Measurements from ENCODE around the gene KANSL2. TPM values are rescaled to one million over a fixed set of nuclear protein-coding genes. Genes with fewer than 3 reads are reported as not detected.
A peak's percentile ranks its signal among the peaks of the same experiment; 100 is the strongest.
"Not testable (repeated sequence)": the region's sequence is repeated elsewhere in the genome, so short reads cannot be mapped to it uniquely, and the experiment has no call there.

Gene KANSL2
- total and polyA plus RNA-seq, 10 donors, result 28.4 to 50.7 (median 36.5) TPM

DNA sequence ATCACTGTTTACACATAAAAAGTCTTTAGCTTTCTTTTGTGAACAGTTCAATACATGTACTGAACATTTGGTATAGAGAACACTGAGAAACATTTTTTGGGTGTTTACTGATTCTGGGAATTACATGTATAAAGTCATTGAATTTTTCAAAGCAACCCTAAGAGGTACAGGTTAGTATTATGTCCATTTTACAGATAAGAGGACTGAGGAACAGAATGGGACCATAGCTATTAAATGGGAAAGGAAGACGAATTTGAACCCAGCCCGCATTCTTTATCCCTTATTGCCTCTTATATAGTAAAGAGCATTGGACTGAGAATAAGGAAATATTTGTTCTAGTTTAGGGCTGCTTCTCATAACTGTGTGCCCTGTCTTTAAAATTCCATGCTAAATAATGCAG, 889 bp upstream of the KANSL2 start:
- 88 to 96% (median 91%) methylated on average over 2 of the region's 2 CpGs for WGBS, 5 donors

DNA sequence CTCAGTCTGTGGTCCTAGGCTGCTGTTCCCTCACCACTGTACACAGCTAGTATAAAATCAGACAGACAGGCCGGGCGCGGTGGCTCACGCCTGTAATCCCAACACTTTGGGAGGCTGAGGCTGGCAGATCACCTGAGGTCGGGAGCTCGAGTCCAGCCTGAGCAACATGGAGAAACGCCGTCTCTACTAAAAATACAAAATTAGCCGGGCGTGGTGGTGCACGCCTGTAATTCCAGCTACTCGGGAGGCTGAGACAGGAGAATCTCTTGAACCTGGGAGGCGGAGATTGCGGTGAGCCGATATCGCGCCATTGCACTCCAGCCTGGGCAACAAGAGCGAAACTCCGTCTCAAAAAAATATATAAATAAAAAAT, 481 bp upstream of the KANSL2 start:
- peaks cover 35 to 50% (median 46%) of the 10 kb centered on the region in 6 donors for H3K4me1 ChIP-seq
- not testable (repeated sequence) for DNase-seq; H3K27me3 ChIP-seq (replicated peaks in 1 of 7); H3K9me3 ChIP-seq
- peaks cover 0 to 33% (median 17%) of the 10 kb centered on the region in 6 donors for H3K36me3 ChIP-seq
- intact Hi-C loops (cut with DNase I; ENCODE audit: low total_unique reads), result loop anchor here (2.0 kb wide), 1 partner anchor 32 kb away; no protein-coding TSS in a partner anchor
- peak overlapping the region; percentile 72 to 98 (median 87) for H3K4me3 ChIP-seq
- peak overlapping the region in 6 of 8 donors; percentile 93 to 98 (median 96) for H3K27ac ChIP-seq
- 14 to 22% (median 17%) methylated on average over 15 to 19 of the region's 19 CpGs for WGBS, 5 donors

More for the DNA sequence above, 889 bp upstream of the KANSL2 start:
- H3K4me3 ChIP-seq, result peak overlapping the region; percentile 72 to 98 (median 87)
- intact Hi-C loops (cut with DNase I; ENCODE audit: low total_unique reads), result loop anchor here (2.0 kb wide), 1 partner anchor 32 kb away; no protein-coding TSS in a partner anchor
- TF ChIP-seq POLR2AphosphoS5 (IDR thresholded peaks at IDR 0.05) (no peak), POLR2A (IDR thresholded peaks at IDR 0.05) (no peak)
- TF ChIP-seq, protein P1, sequence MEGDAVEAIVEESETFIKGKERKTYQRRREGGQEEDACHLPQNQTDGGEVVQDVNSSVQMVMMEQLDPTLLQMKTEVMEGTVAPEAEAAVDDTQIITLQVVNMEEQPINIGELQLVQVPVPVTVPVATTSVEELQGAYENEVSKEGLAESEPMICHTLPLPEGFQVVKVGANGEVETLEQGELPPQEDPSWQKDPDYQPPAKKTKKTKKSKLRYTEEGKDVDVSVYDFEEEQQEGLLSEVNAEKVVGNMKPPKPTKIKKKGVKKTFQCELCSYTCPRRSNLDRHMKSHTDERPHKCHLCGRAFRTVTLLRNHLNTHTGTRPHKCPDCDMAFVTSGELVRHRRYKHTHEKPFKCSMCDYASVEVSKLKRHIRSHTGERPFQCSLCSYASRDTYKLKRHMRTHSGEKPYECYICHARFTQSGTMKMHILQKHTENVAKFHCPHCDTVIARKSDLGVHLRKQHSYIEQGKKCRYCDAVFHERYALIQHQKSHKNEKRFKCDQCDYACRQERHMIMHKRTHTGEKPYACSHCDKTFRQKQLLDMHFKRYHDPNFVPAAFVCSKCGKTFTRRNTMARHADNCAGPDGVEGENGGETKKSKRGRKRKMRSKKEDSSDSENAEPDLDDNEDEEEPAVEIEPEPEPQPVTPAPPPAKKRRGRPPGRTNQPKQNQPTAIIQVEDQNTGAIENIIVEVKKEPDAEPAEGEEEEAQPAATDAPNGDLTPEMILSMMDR (IDR thresholded peaks at IDR 0.05 in 8 of 11, conservative IDR thresholded peaks at IDR 0.05 in 3 of 11), result no peak
- H3K36me3 ChIP-seq, result peaks cover 0 to 33% (median 17%) of the 10 kb centered on the region in 6 donors
- H3K27me3 ChIP-seq (replicated peaks in 1 of 7), result no peaks in the 10 kb centered on the region
- DNase-seq, result no peak
- no peaks in the 10 kb centered on the region for H3K9me3 ChIP-seq
- H3K4me1 ChIP-seq, result peaks cover 32 to 46% (median 42%) of the 10 kb centered on the region in 6 donors
- peak overlapping the region in 4 of 8 donors; percentile 95 to 98 (median 96) for H3K27ac ChIP-seq

DNA sequence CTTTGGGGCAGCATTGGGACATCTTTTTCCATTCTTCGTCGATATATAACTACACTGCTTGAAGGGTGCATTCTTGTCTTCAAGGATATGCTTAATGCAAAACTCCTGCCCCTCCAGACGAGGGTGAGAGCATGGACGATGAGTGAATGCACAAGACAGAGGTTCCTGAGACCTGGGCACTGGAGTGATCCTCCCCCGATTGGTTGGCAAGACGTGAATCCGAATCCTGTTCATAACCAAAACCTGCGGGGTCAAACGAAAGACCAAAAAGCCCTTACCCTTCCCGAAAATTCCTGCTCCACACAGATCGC, 684 bp downstream of the KANSL2 start:
- Histone ChIP-seq H3K4me3 (peak overlapping the region; percentile 72 to 98 (median 87)), H3K27ac (peak overlapping the region; percentile 93 to 98 (median 95))
- intact Hi-C loops (cut with DNase I; ENCODE audit: low total_unique reads), result no loop called here

DNA sequence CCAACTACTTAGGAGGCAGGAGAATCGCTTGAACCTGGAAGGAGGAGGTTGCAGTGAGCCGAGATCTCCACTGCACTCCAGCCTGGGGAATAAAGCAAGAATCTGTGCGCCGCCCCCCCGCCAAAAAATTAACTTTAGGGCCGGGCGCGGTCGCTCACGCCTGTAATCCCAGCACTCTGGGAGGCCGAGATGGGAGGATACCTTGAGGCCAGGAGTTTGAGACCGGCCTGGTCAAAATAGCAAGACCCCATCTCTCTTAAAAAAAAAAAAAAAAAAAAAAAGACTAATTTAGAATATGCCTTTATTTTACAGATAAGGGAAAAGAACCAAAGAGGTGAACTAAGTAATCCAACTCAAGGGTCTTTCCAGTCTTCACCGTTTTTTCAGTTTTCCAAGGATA, 1.2 kb downstream of the KANSL2 start:
- Histone ChIP-seq H3K9me3 (no peaks in the 10 kb centered on the region), H3K27me3 (replicated peaks in 1 of 7) (no peaks in the 10 kb centered on the region), H3K36me3 (peaks cover 0 to 49% (median 28%) of the 10 kb centered on the region in 6 donors), H3K27ac (peak overlapping the region in 4 of 8 donors; percentile 95 to 98 (median 96)), H3K4me3 (peak overlapping the region; percentile 72 to 98 (median 87)), H3K4me1 (peaks cover 39 to 67% (median 60%) of the 10 kb centered on the region in 6 donors)
- intact Hi-C loops (cut with DNase I; ENCODE audit: low total_unique reads), result no loop called here
- DNase-seq, result no peak
- WGBS, 5 donors, result 75 to 92% (median 83%) methylated on average over 12 to 13 of the region's 13 CpGs
- TF ChIP-seq, protein P1 (IDR thresholded peaks at IDR 0.05 in 8 of 11, conservative IDR thresholded peaks at IDR 0.05 in 3 of 11), result no peak
- TF ChIP-seq POLR2AphosphoS5 (IDR thresholded peaks at IDR 0.05) (no peak), POLR2A (IDR thresholded peaks at IDR 0.05) (no peak)

More for the DNA sequence above, 684 bp downstream of the KANSL2 start:
- WGBS, 5 donors, result 0 to 3% (median 3%) methylated on average over 9 to 11 of the region's 11 CpGs
- peaks cover 39 to 62% (median 58%) of the 10 kb centered on the region in 6 donors for H3K4me1 ChIP-seq
- TF ChIP-seq, protein P1 (IDR thresholded peaks at IDR 0.05 in 8 of 11, conservative IDR thresholded peaks at IDR 0.05 in 3 of 11), result no peak
- no peak for TF ChIP-seq POLR2AphosphoS5 (IDR thresholded peaks at IDR 0.05)
- no peak for TF ChIP-seq POLR2A (IDR thresholded peaks at IDR 0.05)
- peaks cover 0 to 44% (median 26%) of the 10 kb centered on the region in 6 donors for H3K36me3 ChIP-seq
- no peaks in the 10 kb centered on the region for H3K27me3 ChIP-seq (replicated peaks in 1 of 7)
- no peak for DNase-seq
- H3K9me3 ChIP-seq, result no peaks in the 10 kb centered on the region
